DOHH2 (cell line): ENCODE data around the gene RETREG2.

Source experiments
- EZH2phosphoT487 ChIP-seq: fragments of 200-600 bp; sonication (generic); IDR thresholded peaks from 2 replicates; pipeline ENCODE4 v1.6.1; 2017; ENCODE audit warnings: borderline replicate concordance, mild to moderate bottlenecking, antibody characterized with exemption, low read length, moderate library complexity, mixed read lengths
- TF ChIP-seq, protein P1 (sequence below): fragments of 200-600 bp; sonication (generic); IDR thresholded peaks from one replicate; pipeline ENCODE4 v1.5.1; 2014; ENCODE audit warnings: antibody characterized with exemption, mild to moderate bottlenecking, low read depth, low read length; ENCODE audit not compliant: poor library complexity, severe bottlenecking

DNA sequence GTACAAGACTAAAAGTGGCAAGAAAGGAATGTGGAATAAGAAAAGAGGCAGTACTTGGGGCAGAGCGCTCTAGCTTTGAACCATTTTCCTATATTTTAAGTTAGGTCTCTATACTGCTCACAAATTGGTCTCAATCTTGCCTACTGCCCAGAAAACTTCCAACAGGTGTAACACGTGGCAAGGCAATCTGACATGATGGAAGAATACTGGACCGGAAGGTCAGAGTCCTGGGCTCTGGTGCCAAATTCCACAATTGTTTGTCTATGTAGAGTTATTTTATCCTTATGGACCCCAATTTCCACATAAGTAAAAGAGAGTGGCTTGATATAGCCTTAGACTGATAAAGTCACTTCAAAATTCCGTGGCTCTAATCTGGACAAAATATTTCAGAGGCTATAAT lies 46.3 kb upstream of the RETREG2 start:
- TF ChIP-seq, protein P1, sequence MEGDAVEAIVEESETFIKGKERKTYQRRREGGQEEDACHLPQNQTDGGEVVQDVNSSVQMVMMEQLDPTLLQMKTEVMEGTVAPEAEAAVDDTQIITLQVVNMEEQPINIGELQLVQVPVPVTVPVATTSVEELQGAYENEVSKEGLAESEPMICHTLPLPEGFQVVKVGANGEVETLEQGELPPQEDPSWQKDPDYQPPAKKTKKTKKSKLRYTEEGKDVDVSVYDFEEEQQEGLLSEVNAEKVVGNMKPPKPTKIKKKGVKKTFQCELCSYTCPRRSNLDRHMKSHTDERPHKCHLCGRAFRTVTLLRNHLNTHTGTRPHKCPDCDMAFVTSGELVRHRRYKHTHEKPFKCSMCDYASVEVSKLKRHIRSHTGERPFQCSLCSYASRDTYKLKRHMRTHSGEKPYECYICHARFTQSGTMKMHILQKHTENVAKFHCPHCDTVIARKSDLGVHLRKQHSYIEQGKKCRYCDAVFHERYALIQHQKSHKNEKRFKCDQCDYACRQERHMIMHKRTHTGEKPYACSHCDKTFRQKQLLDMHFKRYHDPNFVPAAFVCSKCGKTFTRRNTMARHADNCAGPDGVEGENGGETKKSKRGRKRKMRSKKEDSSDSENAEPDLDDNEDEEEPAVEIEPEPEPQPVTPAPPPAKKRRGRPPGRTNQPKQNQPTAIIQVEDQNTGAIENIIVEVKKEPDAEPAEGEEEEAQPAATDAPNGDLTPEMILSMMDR, result no peak
- no peak for TF ChIP-seq EZH2phosphoT487
